ENCODE data around the gene HHIPL1. TPM values are rescaled to one million over a fixed set of nuclear protein-coding genes. Genes with fewer than 3 reads are reported as not detected.

HHIPL1 gene
- total RNA-seq, 2 donors from 2014 or later = 3.0 to 3.4 TPM

- DNase-seq = no peak
- no peak overlapping the region for H3K27ac ChIP-seq (ENCODE audit: low read depth, low read length)
- H3K4me3 ChIP-seq (ENCODE audit: low read length) = no peak overlapping the region
- TF ChIP-seq CTCF (conservative IDR thresholded peaks at IDR 0.05) = no peak
- no peaks in the 10 kb centered on the region for H3K4me1 Mint-ChIP-seq
- H3K27me3 ChIP-seq (ENCODE audit: control insufficient read depth, insufficient read depth, low read length, poor library complexity, severe bottlenecking) = no peaks in the 10 kb centered on the region
- no peak overlapping the region for H3K9ac ChIP-seq (ENCODE audit: extremely low read depth, low read length, poor library complexity, severe bottlenecking)
- H3K27me3 Mint-ChIP-seq (ENCODE audit: insufficient read depth) = no peaks in the 10 kb centered on the region
- H3K36me3 Mint-ChIP-seq (ENCODE audit: low read depth) = no peaks in the 10 kb centered on the region
- H3K27ac Mint-ChIP-seq = no peak overlapping the region
- no peak overlapping the region for H3K4me3 Mint-ChIP-seq
- no peaks in the 10 kb centered on the region for H3K9me3 Mint-ChIP-seq
- WGBS, 2 experiments (ENCODE audit: insufficient coverage in 1 of 2, insufficient read length in 1 of 2) = 88% methylated on average over 3 of the region's 3 CpGs; no CpG with 5 or more reads in 1 of the 2 experiments
- no peaks in the 10 kb centered on the region for H3K4me1 ChIP-seq (ENCODE audit: control insufficient read depth, insufficient read depth, low read length)
- H3K36me3 ChIP-seq (ENCODE audit: control insufficient read depth, insufficient read depth, low read length) = no peaks in the 10 kb centered on the region
- no peaks in the 10 kb centered on the region for H3K9me3 ChIP-seq (ENCODE audit: control insufficient read depth, low read length)
Measured at GRCh38 chr14:99625476-99625875, 19.5 kb upstream of the HHIPL1 start.

- Mint-ChIP-seq H3K27ac (no peak overlapping the region), H3K4me3 (no peak overlapping the region), H3K4me1 (no peaks in the 10 kb centered on the region), H3K27me3 (ENCODE audit: insufficient read depth) (no peaks in the 10 kb centered on the region), H3K9me3 (no peaks in the 10 kb centered on the region), H3K36me3 (ENCODE audit: low read depth) (no peaks in the 10 kb centered on the region)
- no peak for TF ChIP-seq CTCF (conservative IDR thresholded peaks at IDR 0.05)
- WGBS, 2 experiments (ENCODE audit: insufficient coverage in 1 of 2, insufficient read length in 1 of 2) = 92% methylated on average over 9 to 11 of the region's 11 CpGs
- Histone ChIP-seq H3K27me3 (ENCODE audit: control insufficient read depth, insufficient read depth, low read length, poor library complexity, severe bottlenecking) (no peaks in the 10 kb centered on the region), H3K9me3 (ENCODE audit: control insufficient read depth, low read length) (no peaks in the 10 kb centered on the region), H3K27ac (ENCODE audit: low read depth, low read length) (no peak overlapping the region), H3K9ac (ENCODE audit: extremely low read depth, low read length, poor library complexity, severe bottlenecking) (no peak overlapping the region), H3K36me3 (ENCODE audit: control insufficient read depth, insufficient read depth, low read length) (no peaks in the 10 kb centered on the region), H3K4me3 (ENCODE audit: low read length) (no peak overlapping the region), H3K4me1 (ENCODE audit: control insufficient read depth, insufficient read depth, low read length) (no peaks in the 10 kb centered on the region)
- DNase-seq = peak; percentile 44
Measured at GRCh38 chr14:99626041-99626648, 18.8 kb upstream of the HHIPL1 start.

GRCh38 chr14:99627100-99627499 is 17.8 kb upstream of the HHIPL1 start:
- Histone ChIP-seq H3K27ac (ENCODE audit: low read depth, low read length) (no peak overlapping the region), H3K27me3 (ENCODE audit: control insufficient read depth, insufficient read depth, low read length, poor library complexity, severe bottlenecking) (no peaks in the 10 kb centered on the region), H3K9me3 (ENCODE audit: control insufficient read depth, low read length) (no peaks in the 10 kb centered on the region), H3K36me3 (ENCODE audit: control insufficient read depth, insufficient read depth, low read length) (no peaks in the 10 kb centered on the region), H3K4me1 (ENCODE audit: control insufficient read depth, insufficient read depth, low read length) (no peaks in the 10 kb centered on the region), H3K9ac (ENCODE audit: extremely low read depth, low read length, poor library complexity, severe bottlenecking) (no peak overlapping the region), H3K4me3 (ENCODE audit: low read length) (no peak overlapping the region)
- DNase-seq = no peak
- Mint-ChIP-seq H3K36me3 (ENCODE audit: low read depth) (no peaks in the 10 kb centered on the region), H3K27me3 (ENCODE audit: insufficient read depth) (no peaks in the 10 kb centered on the region), H3K4me1 (no peaks in the 10 kb centered on the region), H3K27ac (no peak overlapping the region), H3K9me3 (no peaks in the 10 kb centered on the region), H3K4me3 (no peak overlapping the region)
- WGBS, 2 experiments (ENCODE audit: insufficient coverage in 1 of 2, insufficient read length in 1 of 2) = 71 to 100% methylated on average over 1 to 2 of the region's 2 CpGs
- TF ChIP-seq CTCF (conservative IDR thresholded peaks at IDR 0.05) = no peak
